ENCODE data around the gene CPSF6. TPM values are rescaled to one million over a fixed set of nuclear protein-coding genes. Genes with fewer than 3 reads are reported as not detected.

The CPSF6 gene
- total RNA-seq, 1 experiment from 2014 or later = 167 TPM

DNA sequence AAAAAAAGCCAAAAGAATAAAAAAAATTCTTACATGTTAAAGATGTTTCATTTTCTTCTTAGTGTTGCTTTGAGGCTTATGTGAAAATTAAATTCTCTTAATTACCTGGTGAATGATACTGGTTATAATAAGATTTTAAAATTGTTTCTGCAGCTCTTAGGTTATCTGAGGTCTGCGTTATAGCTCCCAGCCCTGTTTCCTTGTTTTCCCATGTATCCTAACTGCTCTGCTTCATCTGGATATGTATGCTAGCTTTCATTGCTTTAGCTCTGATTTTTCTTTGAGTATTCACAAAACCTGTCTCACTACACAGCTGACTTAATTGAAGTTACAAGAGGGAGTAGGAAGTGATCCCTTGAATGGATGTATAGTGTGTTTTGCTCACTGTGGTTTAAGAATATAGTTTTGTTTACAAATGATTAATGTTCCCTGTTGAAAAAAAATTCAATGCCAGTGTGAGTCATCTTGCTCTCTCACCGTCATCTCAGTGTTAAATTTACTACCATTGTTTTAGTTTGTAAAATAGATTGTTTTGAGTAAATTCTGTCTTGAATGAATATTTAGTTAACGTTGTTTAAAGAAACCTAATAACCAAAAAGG, 26.8 kb downstream of the CPSF6 start:
- no peak overlapping the region for H3K4me3 ChIP-seq (ENCODE audit: low read depth, low read length, poor library complexity, severe bottlenecking)
- H3K9me3 ChIP-seq (ENCODE audit: low read depth, low read length, poor library complexity, severe bottlenecking) = no peaks in the 10 kb centered on the region
- DNase-seq (ENCODE audit: low spot score) = no peak
- POLR2A ChIA-PET (ENCODE audit: low non-redundant PET) = no interaction called here
- TF ChIP-seq, protein P1, sequence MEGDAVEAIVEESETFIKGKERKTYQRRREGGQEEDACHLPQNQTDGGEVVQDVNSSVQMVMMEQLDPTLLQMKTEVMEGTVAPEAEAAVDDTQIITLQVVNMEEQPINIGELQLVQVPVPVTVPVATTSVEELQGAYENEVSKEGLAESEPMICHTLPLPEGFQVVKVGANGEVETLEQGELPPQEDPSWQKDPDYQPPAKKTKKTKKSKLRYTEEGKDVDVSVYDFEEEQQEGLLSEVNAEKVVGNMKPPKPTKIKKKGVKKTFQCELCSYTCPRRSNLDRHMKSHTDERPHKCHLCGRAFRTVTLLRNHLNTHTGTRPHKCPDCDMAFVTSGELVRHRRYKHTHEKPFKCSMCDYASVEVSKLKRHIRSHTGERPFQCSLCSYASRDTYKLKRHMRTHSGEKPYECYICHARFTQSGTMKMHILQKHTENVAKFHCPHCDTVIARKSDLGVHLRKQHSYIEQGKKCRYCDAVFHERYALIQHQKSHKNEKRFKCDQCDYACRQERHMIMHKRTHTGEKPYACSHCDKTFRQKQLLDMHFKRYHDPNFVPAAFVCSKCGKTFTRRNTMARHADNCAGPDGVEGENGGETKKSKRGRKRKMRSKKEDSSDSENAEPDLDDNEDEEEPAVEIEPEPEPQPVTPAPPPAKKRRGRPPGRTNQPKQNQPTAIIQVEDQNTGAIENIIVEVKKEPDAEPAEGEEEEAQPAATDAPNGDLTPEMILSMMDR (conservative IDR thresholded peaks at IDR 0.05; ENCODE audit: low read depth, low read length) = no peak
- no peak for TF ChIP-seq EZH2 (IDR thresholded peaks at IDR 0.05; ENCODE audit: borderline replicate concordance, low read depth, low read length, poor library complexity, severe bottlenecking)
- CTCF ChIA-PET = no interaction called here
- intact Hi-C loops (cut with micrococcal nuclease; ENCODE audit: unreplicated experiment) = no loop called here
- H3K36me3 ChIP-seq (ENCODE audit: insufficient read depth, low read length, poor library complexity, severe bottlenecking) = peaks cover 80% of the 10 kb centered on the region
- H3K27me3 ChIP-seq (replicated peaks; ENCODE audit: insufficient read depth, low read depth, low read length, poor library complexity) = no peaks in the 10 kb centered on the region
- H3K27ac ChIP-seq (ENCODE audit: low read depth, low read length, poor library complexity, severe bottlenecking) = no peak overlapping the region
- BruUV-seq (replicated peaks) = no TSS peak
- H3K4me1 ChIP-seq (ENCODE audit: insufficient read depth, low read length, poor library complexity, severe bottlenecking) = no peaks in the 10 kb centered on the region

DNA sequence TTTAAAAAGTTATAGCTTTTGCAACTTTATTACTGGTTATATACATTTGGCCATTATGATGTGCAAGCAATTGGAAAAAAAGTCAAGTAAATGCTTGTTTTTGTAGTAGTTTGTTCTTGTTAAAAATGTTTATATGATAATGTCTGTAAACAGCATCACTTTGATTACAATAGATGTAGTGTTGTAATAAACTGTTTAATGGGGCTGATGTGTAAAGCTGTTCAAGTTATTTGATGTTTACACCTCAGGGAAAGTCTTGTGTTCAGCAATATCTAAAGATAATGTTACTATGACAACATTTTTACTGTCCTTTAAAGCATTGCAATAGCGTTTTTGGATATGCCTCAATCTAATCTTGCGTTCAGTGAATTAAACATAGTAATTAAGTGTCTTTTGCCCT, 30.4 kb downstream of the CPSF6 start:
- ChIA-PET CTCF (no interaction called here), POLR2A (ENCODE audit: low non-redundant PET) (no interaction called here)
- no TSS peak for BruUV-seq (replicated peaks)
- intact Hi-C loops (cut with micrococcal nuclease; ENCODE audit: unreplicated experiment) = no loop called here
- DNase-seq (ENCODE audit: low spot score) = no peak
- Histone ChIP-seq H3K4me1 (ENCODE audit: insufficient read depth, low read length, poor library complexity, severe bottlenecking) (peaks cover 6% of the 10 kb centered on the region), H3K9me3 (ENCODE audit: low read depth, low read length, poor library complexity, severe bottlenecking) (no peaks in the 10 kb centered on the region), H3K27ac (ENCODE audit: low read depth, low read length, poor library complexity, severe bottlenecking) (no peak overlapping the region), H3K36me3 (ENCODE audit: insufficient read depth, low read length, poor library complexity, severe bottlenecking) (peaks cover 47% of the 10 kb centered on the region), H3K4me3 (ENCODE audit: low read depth, low read length, poor library complexity, severe bottlenecking) (no peak overlapping the region), H3K27me3 (replicated peaks; ENCODE audit: insufficient read depth, low read depth, low read length, poor library complexity) (no peaks in the 10 kb centered on the region)
- TF ChIP-seq, protein P1 (conservative IDR thresholded peaks at IDR 0.05; ENCODE audit: low read depth, low read length) = no peak
- TF ChIP-seq EZH2 (IDR thresholded peaks at IDR 0.05; ENCODE audit: borderline replicate concordance, low read depth, low read length, poor library complexity, severe bottlenecking) = no peak

DNA sequence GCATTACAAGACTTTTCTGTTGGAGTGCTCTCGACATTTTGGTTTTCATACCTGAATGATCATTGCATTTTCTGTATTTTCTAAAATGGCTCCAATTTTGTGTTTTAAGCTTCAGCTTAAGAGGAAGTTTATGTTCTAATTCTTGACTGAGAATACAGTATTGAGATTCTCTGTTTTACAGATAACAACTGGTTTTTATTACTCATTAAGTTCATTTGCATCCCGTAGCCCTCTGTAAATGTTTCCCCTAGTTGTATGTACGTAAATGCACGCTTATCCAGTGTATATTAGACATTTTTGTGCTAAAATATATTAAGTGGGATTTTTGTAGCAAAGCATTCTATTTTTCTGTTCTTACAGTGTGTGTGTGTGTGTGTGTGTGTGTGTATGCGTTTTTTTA, 33.1 kb downstream of the CPSF6 start:
- H3K27ac ChIP-seq (ENCODE audit: low read depth, low read length, poor library complexity, severe bottlenecking) = no peak overlapping the region
- CTCF ChIA-PET = no interaction called here
- peaks cover 27% of the 10 kb centered on the region for H3K36me3 ChIP-seq (ENCODE audit: insufficient read depth, low read length, poor library complexity, severe bottlenecking)
- H3K27me3 ChIP-seq (replicated peaks; ENCODE audit: insufficient read depth, low read depth, low read length, poor library complexity) = no peaks in the 10 kb centered on the region
- no peak for TF ChIP-seq EZH2 (IDR thresholded peaks at IDR 0.05; ENCODE audit: borderline replicate concordance, low read depth, low read length, poor library complexity, severe bottlenecking)
- TF ChIP-seq, protein P1 (conservative IDR thresholded peaks at IDR 0.05; ENCODE audit: low read depth, low read length) = no peak
- H3K9me3 ChIP-seq (ENCODE audit: low read depth, low read length, poor library complexity, severe bottlenecking) = no peaks in the 10 kb centered on the region
- DNase-seq (ENCODE audit: low spot score) = no peak
- intact Hi-C loops (cut with micrococcal nuclease; ENCODE audit: unreplicated experiment) = no loop called here
- POLR2A ChIA-PET (ENCODE audit: low non-redundant PET) = no interaction called here
- H3K4me1 ChIP-seq (ENCODE audit: insufficient read depth, low read length, poor library complexity, severe bottlenecking) = peaks cover 6% of the 10 kb centered on the region
- BruUV-seq (replicated peaks) = no TSS peak
- H3K4me3 ChIP-seq (ENCODE audit: low read depth, low read length, poor library complexity, severe bottlenecking) = no peak overlapping the region
